HG03460 (cell line): ENCODE results near the gene RNF150.

ENCODE experiments used
- ATAC-seq: cut with Tn5 transposase; IDR thresholded peaks from one replicate; pipeline ENCODE4 v1.9.1; 2021; ENCODE audit not compliant: unreplicated experiment

Gene RNF150

GRCh38 chr4:140986045-140986444 lies 147.2 kb downstream of the RNF150 start:
- no peak for ATAC-seq

DNA sequence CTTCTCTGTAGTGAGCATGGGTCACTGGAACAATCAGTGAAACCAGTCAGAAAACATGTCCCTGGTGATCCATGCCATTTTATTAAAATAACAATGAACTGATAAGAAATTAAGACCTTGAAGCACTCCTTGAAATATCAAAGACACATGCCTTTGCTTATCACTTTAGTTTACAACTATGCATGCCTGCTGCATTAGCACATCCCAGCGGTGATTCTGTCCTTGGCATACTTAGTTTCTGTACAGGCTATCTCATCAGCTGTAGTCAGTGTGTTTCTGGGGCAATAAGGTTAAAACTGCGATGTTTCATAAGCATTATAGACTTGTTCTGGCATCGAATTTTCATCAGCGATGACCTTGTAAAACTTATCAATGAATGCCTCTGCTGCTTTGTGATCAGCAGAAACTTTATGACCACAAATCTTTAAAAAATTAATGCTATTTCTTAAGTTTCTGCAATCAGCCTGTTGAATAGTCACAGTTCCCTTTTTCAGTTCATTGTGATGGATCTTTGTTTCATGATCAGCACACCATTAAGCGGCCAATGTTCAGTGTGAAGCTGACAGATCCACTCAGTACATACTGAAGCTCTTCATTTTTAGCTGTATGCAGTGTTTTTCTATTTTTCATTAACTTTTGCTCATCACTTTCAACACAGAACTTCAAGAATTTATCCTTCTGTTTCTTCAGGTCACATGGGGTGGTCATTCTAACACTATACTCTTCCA lies 150.5 kb downstream of the RNF150 start:
- ATAC-seq, result no peak

DNA sequence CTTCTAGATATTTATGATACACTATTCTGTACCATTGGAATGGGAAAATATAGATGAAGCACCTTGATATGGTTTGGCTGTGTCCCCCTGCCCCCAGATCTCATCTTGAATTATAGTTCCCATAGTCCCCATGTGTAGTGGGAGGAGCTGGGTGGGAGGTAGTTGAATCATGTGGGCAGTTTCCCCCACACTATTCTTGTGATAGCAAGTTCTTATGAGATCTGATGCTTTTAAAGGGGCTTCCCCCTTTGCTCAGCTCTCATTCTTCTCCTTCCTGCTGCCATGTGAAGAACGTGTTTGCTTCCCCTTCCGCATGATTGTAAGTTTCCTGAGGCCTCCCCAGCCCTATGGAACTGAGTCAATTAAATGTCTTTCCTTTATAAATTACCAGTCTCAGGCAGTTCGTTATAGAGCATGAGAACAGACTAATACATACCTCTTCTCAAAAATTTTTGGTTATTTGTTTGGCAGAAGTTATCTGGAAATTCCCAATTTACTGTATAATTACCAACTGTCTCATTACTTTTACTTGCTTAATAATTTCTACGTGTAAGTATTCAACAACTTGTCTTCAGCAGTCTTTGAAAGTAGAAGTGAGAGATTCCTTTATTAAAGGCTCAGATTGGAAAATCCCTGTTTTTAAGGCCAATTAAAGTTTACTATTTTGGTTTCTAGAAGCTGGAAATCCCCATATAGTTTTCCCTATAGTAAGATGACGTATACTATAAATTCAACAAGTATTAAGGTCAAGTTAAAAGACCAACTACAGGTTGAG lies 152.7 kb downstream of the RNF150 start:
- no peak for ATAC-seq

GRCh38 chr4:140976768-140977167 lies 156.5 kb downstream of the RNF150 start:
- no peak for ATAC-seq

GRCh38 chr4:140971077-140971792 lies 162.0 kb downstream of the RNF150 start:
- no peak for ATAC-seq

DNA sequence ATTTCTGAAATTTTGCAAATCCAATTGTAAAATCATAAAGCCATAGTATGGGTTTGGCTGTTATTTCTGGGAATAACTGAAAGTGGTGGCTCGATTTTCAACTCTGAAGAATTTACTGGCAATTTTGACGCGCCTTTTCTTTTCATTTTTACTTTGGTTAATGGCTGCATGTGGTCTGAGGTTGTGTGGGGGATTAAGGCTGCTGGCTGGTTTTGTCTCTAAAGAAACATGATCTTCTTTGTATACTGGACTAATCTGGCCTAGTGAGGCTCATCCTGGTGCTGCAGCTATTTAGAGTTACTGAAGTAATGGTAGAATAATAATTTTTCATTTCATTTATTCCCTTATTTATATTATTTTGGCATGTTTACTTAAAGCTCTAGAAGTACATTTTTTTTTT lies 164.0 kb downstream of the RNF150 start:
- no peak for ATAC-seq

DNA sequence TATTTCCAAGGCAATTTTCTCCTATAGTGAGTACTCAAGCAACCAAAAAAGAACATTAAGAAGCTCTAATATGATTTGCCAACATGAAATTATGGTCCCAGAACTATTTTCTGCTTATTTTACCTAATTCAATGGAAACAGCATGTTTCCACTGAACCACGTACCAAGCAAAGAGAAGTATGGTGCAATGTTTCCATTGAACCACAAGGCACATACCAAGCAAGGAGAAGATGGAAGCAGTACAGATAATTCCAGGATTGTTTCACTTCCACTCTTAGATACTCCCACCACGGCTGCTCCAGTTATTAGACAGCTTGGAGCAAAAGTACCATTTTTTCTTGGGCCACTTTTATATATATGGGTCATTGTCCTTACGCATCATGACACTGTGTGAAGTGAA lies 164.9 kb downstream of the RNF150 start:
- no peak for ATAC-seq

GRCh38 chr4:140963883-140964282 lies 169.4 kb downstream of the RNF150 start:
- no peak for ATAC-seq

GRCh38 chr4:140955641-140956040 lies 177.6 kb downstream of the RNF150 start:
- no peak for ATAC-seq

- no peak for ATAC-seq
These were observed 180.6 kb downstream of the RNF150 start for GRCh38 chr4:140952717-140953116.

DNA sequence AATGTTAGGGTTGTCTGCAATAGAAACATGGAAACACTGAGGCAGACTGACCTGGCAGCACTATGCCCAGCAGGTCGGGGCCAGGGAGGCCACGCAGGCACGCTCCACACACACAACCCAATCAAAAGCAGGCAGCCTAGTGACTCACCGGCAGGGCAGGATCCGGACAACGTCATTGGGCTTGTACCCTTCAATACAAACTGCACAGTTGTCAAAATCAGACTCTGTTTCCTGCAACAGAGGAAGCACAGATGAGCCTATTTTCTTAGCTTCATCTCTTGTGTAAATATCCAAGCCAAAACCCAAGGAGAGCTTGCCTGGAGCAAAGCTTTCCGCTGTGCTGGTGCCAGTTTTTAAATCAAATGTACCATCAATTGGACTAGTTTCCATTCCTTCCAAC lies 185.8 kb downstream of the RNF150 start:
- no peak for ATAC-seq

DNA sequence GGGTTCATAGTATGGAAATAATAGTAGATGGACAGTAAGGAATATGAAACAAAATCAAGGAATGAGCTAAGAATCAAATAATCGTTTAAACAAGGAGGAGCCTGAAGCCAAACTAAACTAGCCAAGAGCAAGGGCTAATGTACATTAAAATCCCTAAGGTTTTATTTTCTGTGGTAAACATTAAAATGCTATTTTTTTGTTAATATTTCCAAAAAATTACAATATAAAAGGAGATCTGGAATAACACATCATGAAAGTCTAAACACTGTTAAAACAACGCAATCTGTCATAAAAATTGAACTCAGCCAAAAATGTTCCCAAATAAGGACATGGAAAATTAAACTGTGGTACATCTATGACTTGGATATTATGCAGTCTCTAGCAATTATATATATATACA lies 188.2 kb downstream of the RNF150 start:
- no peak for ATAC-seq

GRCh38 chr4:140944572-140944971 lies 188.7 kb downstream of the RNF150 start:
- ATAC-seq, result no peak

DNA sequence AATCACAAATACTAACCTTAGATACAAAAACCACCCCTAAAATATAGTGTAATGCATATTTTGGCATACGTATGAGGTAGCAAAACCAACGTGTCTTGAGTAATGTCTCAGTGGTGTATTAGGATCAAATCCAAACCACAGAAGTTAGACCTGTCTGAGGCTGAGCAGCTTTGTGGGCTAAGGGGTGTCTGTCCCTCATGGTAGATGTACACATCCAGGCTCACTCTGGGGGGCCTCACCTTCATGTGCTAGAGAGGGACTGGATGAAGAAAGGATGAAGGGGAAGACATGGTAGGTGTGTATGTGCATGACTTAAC lies 189.1 kb downstream of the RNF150 start:
- ATAC-seq, result no peak

GRCh38 chr4:140943486-140944198 lies 189.6 kb downstream of the RNF150 start:
- no peak for ATAC-seq

GRCh38 chr4:140940589-140940988 lies 192.7 kb downstream of the RNF150 start:
- no peak for ATAC-seq

DNA sequence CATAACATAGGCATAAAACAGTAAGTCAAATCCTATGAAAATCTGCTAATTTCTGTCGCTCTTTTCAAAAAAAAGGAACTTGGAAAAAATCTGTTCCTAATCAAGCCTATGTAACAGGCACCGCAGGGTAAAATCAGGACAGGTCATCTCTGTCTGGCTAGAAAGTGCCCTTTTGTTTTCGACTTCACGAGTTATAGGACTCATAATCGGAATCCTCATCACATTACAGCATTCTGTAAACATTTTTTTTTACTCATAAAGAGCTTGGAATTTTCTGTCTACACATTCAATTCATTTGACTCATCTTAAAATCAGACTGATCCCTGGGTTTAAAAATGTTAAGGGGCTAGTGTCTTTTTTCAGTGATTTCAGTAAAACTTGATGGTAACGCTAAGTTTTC lies 195.4 kb downstream of the RNF150 start:
- ATAC-seq, result no peak

DNA sequence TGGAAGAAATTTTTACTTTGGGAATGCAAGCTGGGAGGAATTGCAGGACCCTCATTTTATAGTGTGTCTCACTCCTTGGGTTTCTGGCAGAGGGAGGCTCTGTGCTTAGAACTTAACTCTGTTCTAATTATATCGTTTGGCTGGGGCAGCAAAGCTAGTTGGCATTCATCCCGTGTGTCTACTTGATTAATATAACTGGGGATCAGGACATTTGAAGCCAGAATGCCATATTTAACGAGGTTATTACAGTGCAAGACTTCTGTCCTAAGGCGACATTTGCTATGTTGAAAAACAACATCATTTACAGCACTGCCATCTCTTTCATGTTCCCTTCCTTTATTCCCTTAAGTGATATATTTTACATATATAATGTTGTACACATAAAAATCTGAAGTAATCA lies 198.0 kb downstream of the RNF150 start:
- no peak for ATAC-seq

DNA sequence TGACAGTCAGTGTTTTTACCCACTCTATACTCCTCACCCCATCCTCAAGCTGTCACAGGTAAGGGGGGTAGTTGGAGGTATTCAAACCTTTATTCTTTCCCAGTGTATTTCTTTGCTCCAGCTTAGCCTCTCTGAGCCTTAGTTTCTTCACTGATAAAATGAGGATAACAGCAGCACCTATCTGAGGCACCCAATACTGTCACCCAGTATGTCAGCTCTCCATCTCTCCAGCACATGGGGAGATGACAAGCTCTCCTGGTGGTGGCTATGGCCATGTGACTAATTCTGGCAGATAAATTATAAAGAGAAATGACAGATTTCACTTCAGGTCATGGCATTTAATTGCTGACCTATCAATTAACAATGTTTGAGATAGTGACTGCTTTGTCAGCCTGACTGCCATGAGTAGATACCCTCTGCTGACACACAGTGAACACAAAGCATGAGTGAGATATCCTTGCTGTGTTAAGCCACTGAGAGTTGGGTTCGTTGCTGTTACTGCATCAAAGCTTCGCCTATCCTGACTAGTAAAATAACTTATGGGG lies 200.7 kb downstream of the RNF150 start:
- no peak for ATAC-seq

DNA sequence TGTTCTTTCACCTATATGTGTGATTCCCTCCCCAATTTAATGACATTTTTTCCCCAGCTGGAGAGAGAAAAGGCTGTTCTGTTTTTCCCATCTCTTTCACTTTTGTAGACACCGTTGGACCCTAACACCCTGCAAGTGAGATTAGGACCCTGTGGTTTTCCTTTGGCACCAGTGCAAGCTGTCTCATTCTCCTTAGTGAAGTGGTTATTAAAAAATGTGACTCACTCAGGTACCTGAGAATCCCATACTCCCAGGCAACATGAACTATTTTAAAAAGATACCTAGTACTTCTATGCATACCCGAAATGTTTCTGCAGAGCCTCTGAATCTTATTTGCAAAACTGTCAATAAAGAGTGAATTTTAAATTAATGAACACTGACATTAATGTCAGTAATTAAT lies 201.4 kb downstream of the RNF150 start:
- no peak for ATAC-seq

- no peak for ATAC-seq
These were observed 202.7 kb downstream of the RNF150 start for GRCh38 chr4:140930557-140930956.
